Measurements from ENCODE around the gene NRIP1.

NRIP1 gene

GRCh38 chr21:15029077-15029476, 35.7 kb downstream of the NRIP1 start:
- Histone ChIP-seq H3K27ac (no peak overlapping the region), H3K4me1 (peaks cover 42% of the 10 kb centered on the region), H3K27me3 (no peaks in the 10 kb centered on the region), H3K4me2 (peak overlapping the region; percentile 13), H3K9me3 (no peaks in the 10 kb centered on the region), H4K20me1 (peaks cover 100% of the 10 kb centered on the region), H3K4me3 (no peak overlapping the region), H3K9ac (no peak overlapping the region), H3K36me3 (peaks cover 93% of the 10 kb centered on the region)
- TF ChIP-seq Cebpa-rat (IDR thresholded peaks at IDR 0.05): no peak

- H3K4me2 ChIP-seq: no peak overlapping the region
- no peak overlapping the region for H3K27ac ChIP-seq
- H4K20me1 ChIP-seq: peaks cover 100% of the 10 kb centered on the region
- no peak for TF ChIP-seq Cebpa-rat (IDR thresholded peaks at IDR 0.05)
- H3K36me3 ChIP-seq: peaks cover 90% of the 10 kb centered on the region
- H3K9me3 ChIP-seq: no peaks in the 10 kb centered on the region
- no peak overlapping the region for H3K9ac ChIP-seq
- peaks cover 33% of the 10 kb centered on the region for H3K4me1 ChIP-seq
- no peak overlapping the region for H3K4me3 ChIP-seq
- no peaks in the 10 kb centered on the region for H3K27me3 ChIP-seq
Observed at GRCh38 chr21:15028186-15028585, 36.6 kb downstream of the NRIP1 start.

- H3K27ac ChIP-seq: no peak overlapping the region
- no peak overlapping the region for H3K4me2 ChIP-seq
Observed at GRCh38 chr21:15027056-15027455, 37.7 kb downstream of the NRIP1 start.

GRCh38 chr21:15026370-15026769, 38.4 kb downstream of the NRIP1 start:
- peaks cover 100% of the 10 kb centered on the region for H4K20me1 ChIP-seq

More at GRCh38 chr21:15027056-15027455, 37.7 kb downstream of the NRIP1 start:
- Histone ChIP-seq H3K27me3 (no peaks in the 10 kb centered on the region), H3K9me3 (no peaks in the 10 kb centered on the region), H3K9ac (no peak overlapping the region), H3K36me3 (peaks cover 91% of the 10 kb centered on the region), H3K4me1 (peaks cover 24% of the 10 kb centered on the region), H3K4me3 (no peak overlapping the region), H4K20me1 (peaks cover 100% of the 10 kb centered on the region)
- TF ChIP-seq Cebpa-rat (IDR thresholded peaks at IDR 0.05): no peak

GRCh38 chr21:15023776-15024175, 41.0 kb downstream of the NRIP1 start:
- Histone ChIP-seq H3K36me3 (peaks cover 80% of the 10 kb centered on the region), H4K20me1 (peaks cover 100% of the 10 kb centered on the region), H3K4me3 (no peak overlapping the region), H3K27me3 (no peaks in the 10 kb centered on the region), H3K9ac (no peak overlapping the region), H3K9me3 (no peaks in the 10 kb centered on the region), H3K27ac (no peak overlapping the region), H3K4me2 (no peak overlapping the region), H3K4me1 (peaks cover 26% of the 10 kb centered on the region)
- TF ChIP-seq Cebpa-rat (IDR thresholded peaks at IDR 0.05): no peak

More at GRCh38 chr21:15026370-15026769, 38.4 kb downstream of the NRIP1 start:
- Histone ChIP-seq H3K27ac (no peak overlapping the region), H3K36me3 (peaks cover 91% of the 10 kb centered on the region), H3K4me3 (no peak overlapping the region), H3K4me1 (peaks cover 24% of the 10 kb centered on the region), H3K4me2 (no peak overlapping the region), H3K9ac (no peak overlapping the region), H3K9me3 (no peaks in the 10 kb centered on the region), H3K27me3 (no peaks in the 10 kb centered on the region)
- no peak for TF ChIP-seq Cebpa-rat (IDR thresholded peaks at IDR 0.05)

GRCh38 chr21:15022608-15023261, 42.1 kb downstream of the NRIP1 start:
- no peak for TF ChIP-seq Cebpa-rat (IDR thresholded peaks at IDR 0.05)
- Histone ChIP-seq H3K4me3 (no peak overlapping the region), H3K4me1 (peaks cover 35% of the 10 kb centered on the region), H3K27ac (no peak overlapping the region), H4K20me1 (peaks cover 100% of the 10 kb centered on the region), H3K36me3 (peaks cover 73% of the 10 kb centered on the region), H3K4me2 (no peak overlapping the region), H3K27me3 (no peaks in the 10 kb centered on the region), H3K9ac (no peak overlapping the region), H3K9me3 (no peaks in the 10 kb centered on the region)

- Histone ChIP-seq H3K9ac (no peak overlapping the region), H3K4me3 (no peak overlapping the region), H3K27me3 (no peaks in the 10 kb centered on the region), H3K4me1 (peaks cover 45% of the 10 kb centered on the region), H3K4me2 (no peak overlapping the region), H3K27ac (no peak overlapping the region), H3K9me3 (no peaks in the 10 kb centered on the region), H3K36me3 (peaks cover 74% of the 10 kb centered on the region), H4K20me1 (peaks cover 100% of the 10 kb centered on the region)
- TF ChIP-seq Cebpa-rat (IDR thresholded peaks at IDR 0.05): no peak
Observed at GRCh38 chr21:15020797-15021196, 44.0 kb downstream of the NRIP1 start.

- Histone ChIP-seq H3K36me3 (peaks cover 71% of the 10 kb centered on the region), H4K20me1 (peaks cover 100% of the 10 kb centered on the region), H3K27me3 (no peaks in the 10 kb centered on the region), H3K4me3 (no peak overlapping the region), H3K4me1 (peaks cover 45% of the 10 kb centered on the region), H3K4me2 (peak overlapping the region; percentile 40), H3K9me3 (no peaks in the 10 kb centered on the region), H3K27ac (no peak overlapping the region), H3K9ac (no peak overlapping the region)
- TF ChIP-seq Cebpa-rat (IDR thresholded peaks at IDR 0.05): no peak
Observed at GRCh38 chr21:15018382-15018781, 46.4 kb downstream of the NRIP1 start.

GRCh38 chr21:15015622-15016471, 49.0 kb downstream of the NRIP1 start:
- Histone ChIP-seq H3K4me1 (peaks cover 44% of the 10 kb centered on the region), H3K9me3 (no peaks in the 10 kb centered on the region), H3K27ac (no peak overlapping the region), H3K36me3 (peaks cover 71% of the 10 kb centered on the region), H3K27me3 (no peaks in the 10 kb centered on the region), H3K9ac (no peak overlapping the region), H3K4me2 (no peak overlapping the region), H4K20me1 (peaks cover 100% of the 10 kb centered on the region), H3K4me3 (no peak overlapping the region)
- no peak for TF ChIP-seq Cebpa-rat (IDR thresholded peaks at IDR 0.05)

- H3K9me3 ChIP-seq: no peaks in the 10 kb centered on the region
- peaks cover 33% of the 10 kb centered on the region for H3K4me1 ChIP-seq
- no peak for TF ChIP-seq Cebpa-rat (IDR thresholded peaks at IDR 0.05)
- no peak overlapping the region for H3K27ac ChIP-seq
- no peak overlapping the region for H3K9ac ChIP-seq
- no peaks in the 10 kb centered on the region for H3K27me3 ChIP-seq
- peaks cover 100% of the 10 kb centered on the region for H4K20me1 ChIP-seq
- H3K4me2 ChIP-seq: no peak overlapping the region
- H3K4me3 ChIP-seq: no peak overlapping the region
- peaks cover 78% of the 10 kb centered on the region for H3K36me3 ChIP-seq
Observed at GRCh38 chr21:15014221-15014620, 50.6 kb downstream of the NRIP1 start.
